Epithelial cell of esophagus (primary cell): ENCODE data around the gene FERMT2.

Experiments used
- DNase-seq: peaks from one replicate; pipeline ENCODE4 v3.0.0; 2010; ENCODE audit warnings: low read depth
- H3K4me3 ChIP-seq: 2 replicates; pipeline ENCODE4 v1.5.1; 2011; ENCODE audit warnings: mild to moderate bottlenecking, low read length, control low read depth
- TF ChIP-seq, protein P1 (sequence below): IDR thresholded peaks from 2 replicates; pipeline ENCODE4 v1.5.1; 2011; ENCODE audit warnings: low read depth, mild to moderate bottlenecking, low read length, control low read depth, inconsistent platforms; ENCODE audit not compliant: insufficient read depth; ENCODE audit errors: missing control alignments

The FERMT2 gene

GRCh38 chr14:52825085-52825484 lies 125.8 kb downstream of the FERMT2 start:
- no peak overlapping the region for H3K4me3 ChIP-seq
- no peak for DNase-seq
- TF ChIP-seq, protein P1, sequence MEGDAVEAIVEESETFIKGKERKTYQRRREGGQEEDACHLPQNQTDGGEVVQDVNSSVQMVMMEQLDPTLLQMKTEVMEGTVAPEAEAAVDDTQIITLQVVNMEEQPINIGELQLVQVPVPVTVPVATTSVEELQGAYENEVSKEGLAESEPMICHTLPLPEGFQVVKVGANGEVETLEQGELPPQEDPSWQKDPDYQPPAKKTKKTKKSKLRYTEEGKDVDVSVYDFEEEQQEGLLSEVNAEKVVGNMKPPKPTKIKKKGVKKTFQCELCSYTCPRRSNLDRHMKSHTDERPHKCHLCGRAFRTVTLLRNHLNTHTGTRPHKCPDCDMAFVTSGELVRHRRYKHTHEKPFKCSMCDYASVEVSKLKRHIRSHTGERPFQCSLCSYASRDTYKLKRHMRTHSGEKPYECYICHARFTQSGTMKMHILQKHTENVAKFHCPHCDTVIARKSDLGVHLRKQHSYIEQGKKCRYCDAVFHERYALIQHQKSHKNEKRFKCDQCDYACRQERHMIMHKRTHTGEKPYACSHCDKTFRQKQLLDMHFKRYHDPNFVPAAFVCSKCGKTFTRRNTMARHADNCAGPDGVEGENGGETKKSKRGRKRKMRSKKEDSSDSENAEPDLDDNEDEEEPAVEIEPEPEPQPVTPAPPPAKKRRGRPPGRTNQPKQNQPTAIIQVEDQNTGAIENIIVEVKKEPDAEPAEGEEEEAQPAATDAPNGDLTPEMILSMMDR: no peak

DNA sequence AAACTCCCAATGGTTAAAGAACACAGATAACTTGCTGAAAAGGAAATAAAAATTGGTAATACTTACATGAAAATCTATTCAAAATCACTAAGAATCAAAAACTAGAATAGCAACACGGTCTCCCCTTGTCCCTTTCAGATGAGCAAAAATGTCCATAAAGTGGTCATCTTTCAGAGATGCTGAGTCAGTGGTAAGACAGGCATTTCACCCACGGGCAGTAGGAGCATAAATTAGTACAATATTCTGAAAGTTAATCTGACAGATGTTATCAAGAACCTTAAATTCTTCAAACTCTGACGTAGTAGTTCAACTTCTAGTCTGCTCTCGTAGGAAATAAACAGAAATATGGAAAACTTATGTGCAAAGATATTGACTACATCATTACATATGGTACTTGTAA lies 126.4 kb downstream of the FERMT2 start:
- DNase-seq: no peak
- TF ChIP-seq, protein P1: no peak

GRCh38 chr14:52821805-52822250 lies 129.0 kb downstream of the FERMT2 start:
- no peak for DNase-seq
- H3K4me3 ChIP-seq: no peak overlapping the region
- TF ChIP-seq, protein P1: no peak

More for the DNA sequence above, 126.4 kb downstream of the FERMT2 start:
- H3K4me3 ChIP-seq: no peak overlapping the region

GRCh38 chr14:52808101-52808500 lies 142.7 kb downstream of the FERMT2 start:
- H3K4me3 ChIP-seq: no peak overlapping the region
- DNase-seq: no peak
- TF ChIP-seq, protein P1: no peak
